H9 (cell line): ENCODE measurements around the gene CCR5. TPM values are rescaled to one million over a fixed set of nuclear protein-coding genes. Genes with fewer than 3 reads are reported as not detected.

Source experiments
- DNase-seq: peaks from one replicate; pipeline ENCODE4 v3.0.0-alpha.2; 2017
- H2AFZ ChIP-seq: one replicate; pipeline ENCODE4 v1.6.1; 2013; ENCODE audit warnings: mild to moderate bottlenecking, low read length, control low read depth, moderate library complexity
- H2AK5ac ChIP-seq: 2 replicates; pipeline ENCODE4 v1.6.1; 2013; ENCODE audit warnings: low read length, control low read depth, mixed read lengths; ENCODE audit not compliant: insufficient read length
- H2BK120ac ChIP-seq: one replicate; pipeline ENCODE4 v1.6.1; 2013; ENCODE audit warnings: low read depth, mild to moderate bottlenecking, low read length, control low read depth, inconsistent platforms; ENCODE audit not compliant: poor library complexity, severe bottlenecking
- H2BK12ac ChIP-seq: 2 replicates; pipeline ENCODE4 v1.6.1; 2013; ENCODE audit warnings: low read length, control low read depth, mixed read lengths, low read depth; ENCODE audit not compliant: insufficient read length
- H2BK15ac ChIP-seq: 2 replicates; pipeline ENCODE4 v1.6.1; 2013; ENCODE audit warnings: low read depth, low read length, control low read depth
- H2BK20ac ChIP-seq: one replicate; pipeline ENCODE4 v1.6.1; 2013; ENCODE audit warnings: low read depth, mild to moderate bottlenecking, low read length, control low read depth, inconsistent platforms; ENCODE audit not compliant: poor library complexity, severe bottlenecking
- H2BK5ac ChIP-seq: 2 replicates; pipeline ENCODE4 v1.6.1; 2013; ENCODE audit warnings: low read length, control low read depth, mixed read lengths; ENCODE audit not compliant: insufficient read length
- H3K14ac ChIP-seq: 2 replicates; pipeline ENCODE4 v1.6.1; 2013; ENCODE audit warnings: low read length, control low read depth; ENCODE audit not compliant: insufficient read depth
- H3K18ac ChIP-seq: 2 replicates; pipeline ENCODE4 v1.6.1; 2013; ENCODE audit warnings: low read depth, mild to moderate bottlenecking, mixed read lengths, low read length, control low read depth; ENCODE audit not compliant: insufficient read length
- H3K23ac ChIP-seq: 2 replicates; pipeline ENCODE4 v1.6.1; 2013; ENCODE audit warnings: low read length, control low read depth, mixed read lengths, low read depth; ENCODE audit not compliant: insufficient read length
- H3K23me2 ChIP-seq: 2 replicates; pipeline ENCODE4 v1.6.1; 2013; ENCODE audit warnings: low read depth, mild to moderate bottlenecking, mixed read lengths, low read length, control low read depth; ENCODE audit not compliant: insufficient read length, poor library complexity, severe bottlenecking
- H3K27ac ChIP-seq: 2 replicates; pipeline ENCODE4 v1.5.1; 2013; ENCODE audit warnings: low read length, control low read depth, mixed read lengths, low read depth; ENCODE audit not compliant: insufficient read length
- H3K27me3 ChIP-seq: 2 replicates; pipeline ENCODE4 v1.6.1; 2013; ENCODE audit warnings: low read length, control low read depth, inconsistent platforms; ENCODE audit not compliant: insufficient read depth
- H3K4ac ChIP-seq: 2 replicates; pipeline ENCODE4 v1.6.1; 2013; ENCODE audit warnings: low read depth, mild to moderate bottlenecking, control low read depth, inconsistent platforms, low read length, moderate library complexity
- H3K4me1 ChIP-seq: 2 replicates; pipeline ENCODE4 v1.6.1; 2013; ENCODE audit warnings: low read length, control low read depth, inconsistent platforms; ENCODE audit not compliant: insufficient read depth
- H3K4me2 ChIP-seq: 2 replicates; pipeline ENCODE4 v1.6.1; 2013; ENCODE audit warnings: low read length, control low read depth, mixed read lengths; ENCODE audit not compliant: insufficient read length, insufficient read depth
- H3K56ac ChIP-seq: 2 replicates; pipeline ENCODE4 v1.6.1; 2013; ENCODE audit warnings: low read depth, mild to moderate bottlenecking, mixed read lengths, low read length, control low read depth; ENCODE audit not compliant: insufficient read length
- H3K79me1 ChIP-seq: 2 replicates; pipeline ENCODE4 v1.6.1; 2013; ENCODE audit warnings: low read depth, mild to moderate bottlenecking, moderate library complexity, low read length, control low read depth, inconsistent platforms; ENCODE audit not compliant: insufficient read depth, poor library complexity, severe bottlenecking
- H3K79me2 ChIP-seq: 2 replicates; pipeline ENCODE4 v1.6.1; 2013; ENCODE audit warnings: low read length, control low read depth, inconsistent platforms; ENCODE audit not compliant: insufficient read depth
- H3K9ac ChIP-seq: 2 replicates; pipeline ENCODE4 v1.6.1; 2013; ENCODE audit warnings: low read length, control low read depth, mixed read lengths; ENCODE audit not compliant: insufficient read length; ENCODE audit errors: extremely low read depth
- H3K9me3 ChIP-seq: one replicate; pipeline ENCODE4 v1.6.1; 2013; ENCODE audit warnings: low read depth, low read length, inconsistent platforms; ENCODE audit not compliant: control insufficient read depth
- H3T11ph ChIP-seq: one replicate; pipeline ENCODE4 v1.6.1; 2013; ENCODE audit warnings: mild to moderate bottlenecking, low read length, control low read depth, inconsistent platforms
- H4K20me1 ChIP-seq: one replicate; pipeline ENCODE4 v1.6.1; 2013; ENCODE audit not compliant: control insufficient read depth, insufficient read length, insufficient read depth
- H4K5ac ChIP-seq: 2 replicates; pipeline ENCODE4 v1.6.1; 2013; ENCODE audit warnings: low read depth, mild to moderate bottlenecking, mixed read lengths, low read length, control low read depth; ENCODE audit not compliant: insufficient read length
- H4K8ac ChIP-seq: replicated peaks from 2 replicates; pipeline ENCODE4 v1.6.1; 2013; ENCODE audit warnings: low read length, control low read depth, mixed read lengths, low read depth; ENCODE audit not compliant: insufficient read length
- H4K91ac ChIP-seq: 2 replicates; pipeline ENCODE4 v1.6.1; 2013; ENCODE audit warnings: low read depth, mild to moderate bottlenecking, moderate library complexity, mixed read lengths, low read length, control low read depth; ENCODE audit not compliant: insufficient read length
- H3K27ac Mint-ChIP-seq, 3 experiments: 2 replicates in 2 of 3; 3 replicates in 1 of 3; pipeline ENCODE4 v1.8.0; 2020 to 2021; ENCODE audit warnings: mixed read lengths in 3 of 3, mild to moderate bottlenecking in 1 of 3, moderate library complexity in 1 of 3
- H3K27me3 Mint-ChIP-seq: 2 replicates; pipeline ENCODE4 v1.8.0; 2021; ENCODE audit warnings: low read depth, mild to moderate bottlenecking, moderate library complexity, mixed read lengths
- H3K36me3 Mint-ChIP-seq, 3 experiments: 2 replicates in 2 of 3; 3 replicates in 1 of 3; pipeline ENCODE4 v1.8.0; 2020 to 2021; ENCODE audit warnings: low read depth in 3 of 3, mixed read lengths in 3 of 3; ENCODE audit not compliant: insufficient read depth in 1 of 3
- H3K4me1 Mint-ChIP-seq, 2 experiments: 2 replicates each; pipeline ENCODE4 v1.8.0; 2020; ENCODE audit warnings: mixed read lengths in 2 of 2
- H3K4me3 Mint-ChIP-seq, 2 experiments: 2 replicates in 1 of 2; 3 replicates in 1 of 2; pipeline ENCODE4 v1.8.0; 2020 to 2021; ENCODE audit warnings: mild to moderate bottlenecking in 2 of 2, mixed read lengths in 2 of 2, moderate library complexity in 1 of 2
- H3K9me3 Mint-ChIP-seq, 2 experiments: 2 replicates in 1 of 2; 3 replicates in 1 of 2; pipeline ENCODE4 v1.8.0; 2020; ENCODE audit warnings: mild to moderate bottlenecking in 2 of 2, mixed read lengths in 2 of 2, moderate library complexity in 1 of 2
- CTCF ChIP-seq: fragments of 200-600 bp; sonication (generic); conservative IDR thresholded peaks from 3 replicates; pipeline ENCODE4 v1.8.0; 2021; ENCODE audit warnings: antibody characterized with exemption, mild to moderate bottlenecking
- WGBS: extraction: QIAGEN DNeasy Blood & Tissue Kit; methylation state at CpG from one replicate; pipeline ENCODE4 v1.1.7; 2013; ENCODE audit warnings: missing lambda C conversion rate, low lambda C conversion rate, mixed read lengths; ENCODE audit not compliant: insufficient read length; ENCODE audit errors: extremely low coverage; 5-methylcytosine and 5-hydroxymethylcytosine counted together
- total RNA-seq: library from RNA; stranded (reverse); gene quantifications from 2 replicates; pipeline ENCODE4 v1.2.1, GENCODE V29; 2021

The CCR5 gene
- total RNA-seq, 1 experiment from 2014 or later, result not detected

GRCh38 chr3:46350262-46350565, 20.5 kb upstream of the CCR5 start:
- Histone ChIP-seq H3K27me3 (no peaks in the 10 kb centered on the region; the same call in 1 of the 2 replicates), H3K4ac (no peak overlapping the region), H3K4me1 (0 out of 2 replicates have a peak, but pooled peaks cover 2% of the 10 kb centered on the region), H3K56ac (no peak overlapping the region), H3K18ac (no peak overlapping the region), H3K23ac (no peak overlapping the region), H3K9me3 (no peaks in the 10 kb centered on the region), H3K79me2 (no peaks in the 10 kb centered on the region), H4K8ac (no peak overlapping the region), H4K91ac (no peak overlapping the region), H4K20me1 (no peaks in the 10 kb centered on the region), H2BK12ac (no peak overlapping the region), H2BK15ac (no peak overlapping the region), H2BK5ac (no peak overlapping the region), H3K23me2 (no peaks in the 10 kb centered on the region), H3K14ac (no peak overlapping the region), H2AFZ (no peak overlapping the region), H2AK5ac (no peak overlapping the region), H3K79me1 (no peaks in the 10 kb centered on the region), H3K9ac (no peak overlapping the region), H3K4me2 (no peak overlapping the region), H3K27ac (no peak overlapping the region), H2BK20ac (no peak overlapping the region), H4K5ac (no peak overlapping the region), H3T11ph (no peak overlapping the region), H2BK120ac (no peak overlapping the region)
- no peak overlapping the region for H3K4me3 Mint-ChIP-seq
- no CpG with 5 or more reads among the region's 1 CpG for WGBS
- H3K36me3 Mint-ChIP-seq, result no peaks in the 10 kb centered on the region; a peak in 1 of 7 replicates
- peaks cover 11% of the 10 kb centered on the region for H3K27me3 Mint-ChIP-seq
- H3K4me1 Mint-ChIP-seq, result peaks cover 7 to 10% of the 10 kb centered on the region in 2 experiments
- no peak for TF ChIP-seq CTCF
- H3K9me3 Mint-ChIP-seq, result peaks cover 17 to 22% of the 10 kb centered on the region in 2 experiments
- no peak for DNase-seq
- no peak overlapping the region for H3K27ac Mint-ChIP-seq
